CD4-positive, alpha-beta T cell treated with Interferon gamma for 1 hour (primary cell): ENCODE measurements around the gene SFRP4.

Experiments
- DNase-seq: peaks from one replicate; pipeline ENCODE4 v3.0.0-alpha.2; 2020

Gene SFRP4

GRCh38 chr7:37924491-37925041, 7.9 kb upstream of the SFRP4 start:
- no peak for DNase-seq

DNA sequence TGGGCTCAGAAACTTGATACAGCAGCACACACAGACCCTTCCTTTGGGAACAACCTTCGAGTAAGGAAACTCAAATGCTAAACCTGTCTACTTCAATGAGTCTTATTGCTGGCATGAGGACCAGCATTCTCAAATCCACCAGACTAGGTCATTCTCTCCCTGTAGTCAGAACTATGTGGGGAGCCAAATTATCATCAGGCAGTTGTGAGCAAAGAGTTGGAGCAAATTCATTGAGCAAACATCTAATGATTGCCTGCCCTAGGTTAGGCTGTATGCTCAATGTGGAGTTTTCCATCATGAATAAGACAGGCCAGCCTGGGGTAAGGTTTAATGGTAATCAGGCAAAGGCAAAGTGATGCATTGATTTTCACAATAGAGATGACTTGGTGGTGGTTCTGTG, 7.4 kb upstream of the SFRP4 start:
- DNase-seq = no peak

- no peak for DNase-seq
Observed at GRCh38 chr7:37921876-37922275, 5.3 kb upstream of the SFRP4 start.

DNA sequence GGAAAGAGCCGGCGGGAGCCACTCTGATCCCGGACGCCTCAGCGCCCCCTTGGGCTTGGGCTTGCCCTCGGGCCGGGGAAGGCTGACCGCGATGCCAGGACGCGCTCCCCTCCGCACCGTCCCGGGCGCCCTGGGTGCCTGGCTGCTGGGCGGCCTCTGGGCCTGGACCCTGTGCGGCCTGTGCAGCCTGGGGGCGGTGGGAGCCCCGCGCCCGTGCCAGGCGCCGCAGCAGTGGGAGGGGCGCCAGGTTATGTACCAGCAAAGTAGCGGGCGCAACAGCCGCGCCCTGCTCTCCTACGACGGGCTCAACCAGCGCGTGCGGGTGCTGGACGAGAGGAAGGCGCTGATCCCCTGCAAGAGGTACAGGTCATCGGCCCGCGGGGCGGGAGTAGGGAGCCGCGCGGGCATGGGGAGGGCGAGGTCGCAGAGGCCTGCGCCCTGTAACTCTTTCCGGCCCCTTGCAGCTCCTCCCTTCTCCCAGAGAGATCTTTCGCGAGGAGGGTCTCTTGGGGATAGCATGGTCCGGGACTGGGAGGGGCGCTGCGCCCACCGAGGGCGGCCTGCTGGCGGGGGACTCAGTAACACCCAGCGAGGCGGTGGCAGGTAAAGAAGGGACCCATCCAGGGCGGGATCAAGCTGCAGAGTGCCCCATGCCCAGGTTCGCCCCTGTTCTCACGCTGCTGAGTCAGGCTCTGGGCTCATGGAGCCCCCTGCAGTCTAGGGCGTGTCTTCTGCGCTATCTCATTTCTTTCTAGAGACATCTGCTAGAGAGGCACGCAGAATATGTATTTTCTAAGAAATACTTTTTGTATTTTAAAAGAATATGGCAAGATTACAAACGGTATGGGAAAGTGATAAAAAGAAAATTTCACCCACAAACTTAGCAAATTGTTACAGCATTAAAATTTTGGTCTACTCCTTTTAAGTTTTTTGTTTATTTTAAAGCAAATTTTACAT, 4.5 kb upstream of the SFRP4 start:
- DNase-seq = no peak

- DNase-seq = peak; percentile 15
Observed at GRCh38 chr7:37920305-37920848, 3.8 kb upstream of the SFRP4 start, which contains the start of gene EPDR1. Gene EPDR1 (plus strand): TSS chr7:37920640. CDS start chr7:37920940, 300 bp downstream.

DNA sequence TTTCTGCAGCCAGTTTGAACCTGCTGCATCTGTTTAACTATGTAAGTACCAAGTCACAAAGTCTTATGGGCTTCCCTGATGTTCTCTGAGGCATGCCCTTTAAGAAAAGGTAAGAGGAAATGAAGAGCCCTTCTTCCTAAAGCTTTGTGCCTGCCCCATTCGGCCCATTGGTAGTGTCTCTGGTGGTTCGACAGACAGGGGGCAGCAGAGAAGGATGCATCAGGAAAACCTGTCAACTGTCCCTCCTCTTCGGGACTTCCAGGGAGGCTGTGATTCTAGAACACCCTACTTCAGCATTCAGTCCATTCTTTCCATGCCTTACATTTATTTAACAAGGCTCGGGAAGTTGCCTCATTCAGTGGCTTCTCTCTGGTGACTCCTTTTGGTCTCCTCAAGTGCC, 1.9 kb upstream of the SFRP4 start:
- no peak for DNase-seq

GRCh38 chr7:37916017-37916672, 472 bp downstream of the SFRP4 start:
- DNase-seq = no peak

DNA sequence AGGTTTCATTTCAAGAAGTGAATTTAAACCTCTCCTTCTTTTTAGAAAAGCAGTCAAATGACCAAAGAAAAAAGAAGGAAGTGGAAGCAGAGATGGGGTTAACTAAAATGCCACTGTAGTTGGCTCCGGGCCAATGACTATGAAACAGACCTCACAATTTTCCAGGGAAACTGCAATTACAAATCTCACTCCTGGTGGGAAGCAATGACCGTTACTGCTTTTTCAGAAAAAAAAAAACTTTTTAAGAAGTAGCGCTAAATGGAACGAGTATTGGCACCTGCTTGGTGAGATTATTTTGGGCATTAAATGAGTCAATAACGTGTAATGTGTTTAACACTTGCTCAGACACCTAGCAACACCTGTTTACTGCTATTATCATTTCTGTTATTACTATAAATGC, 1.2 kb downstream of the SFRP4 start:
- no peak for DNase-seq

GRCh38 chr7:37912756-37913155, 3.9 kb downstream of the SFRP4 start:
- DNase-seq = no peak

GRCh38 chr7:37908221-37908788, 8.3 kb downstream of the SFRP4 start:
- DNase-seq = no peak

DNA sequence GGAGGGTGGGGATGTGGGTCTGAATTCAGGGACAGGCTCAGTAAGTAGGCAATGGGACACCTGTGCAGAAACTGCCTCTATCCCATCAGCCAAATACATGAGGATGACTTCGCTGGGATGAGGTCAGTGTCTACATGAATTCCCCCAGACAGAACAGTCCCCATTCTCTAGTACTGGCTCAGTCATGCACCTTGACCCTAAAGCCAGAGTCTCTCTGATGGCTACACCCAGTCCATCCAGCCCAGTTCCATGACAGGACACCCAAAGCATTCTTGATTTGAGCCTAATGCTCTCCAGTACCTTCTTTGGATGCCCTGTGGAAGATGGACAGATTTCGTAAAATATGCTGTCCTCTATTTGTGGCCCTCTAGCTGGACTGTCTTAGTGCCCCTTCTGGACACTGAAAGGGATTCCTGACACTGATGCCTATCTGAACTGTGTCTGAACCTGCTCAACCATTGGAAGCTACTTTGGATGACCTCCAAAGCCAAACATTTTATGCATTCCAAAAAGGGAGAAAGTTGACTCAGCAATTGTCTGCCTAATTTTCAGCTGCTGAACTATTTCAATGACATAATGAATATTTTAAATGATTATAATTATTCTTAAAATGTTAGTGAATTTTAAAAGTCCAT, 14.6 kb downstream of the SFRP4 start:
- DNase-seq = no peak

DNA sequence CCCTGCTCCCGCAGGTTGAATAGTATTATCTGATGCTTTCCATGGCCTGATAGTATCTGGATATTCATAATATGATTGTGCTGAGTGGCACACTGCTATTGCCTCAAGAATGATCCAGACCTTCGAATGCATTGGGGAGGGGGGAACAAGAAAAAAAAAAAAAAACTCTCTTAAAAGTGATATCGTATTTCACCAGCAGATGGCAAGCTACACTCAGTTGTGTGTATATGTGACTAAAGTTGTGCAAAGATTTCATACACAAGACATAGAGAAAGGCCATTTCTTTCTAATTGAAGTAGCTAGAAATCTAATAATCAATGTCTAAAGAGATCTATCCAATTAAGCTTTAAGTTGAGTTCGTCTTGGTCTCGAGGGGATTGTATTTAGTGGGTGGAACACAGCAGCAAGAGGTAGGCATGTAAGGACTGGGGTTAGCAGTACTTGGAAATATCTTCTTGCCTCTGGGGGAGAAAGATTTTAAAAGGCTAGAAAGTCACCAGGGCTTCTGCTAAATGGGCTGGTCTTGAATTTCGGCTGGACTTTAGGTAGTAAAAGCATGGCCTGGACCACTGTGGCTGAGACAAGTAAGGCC, 15.3 kb downstream of the SFRP4 start:
- no peak for DNase-seq

DNA sequence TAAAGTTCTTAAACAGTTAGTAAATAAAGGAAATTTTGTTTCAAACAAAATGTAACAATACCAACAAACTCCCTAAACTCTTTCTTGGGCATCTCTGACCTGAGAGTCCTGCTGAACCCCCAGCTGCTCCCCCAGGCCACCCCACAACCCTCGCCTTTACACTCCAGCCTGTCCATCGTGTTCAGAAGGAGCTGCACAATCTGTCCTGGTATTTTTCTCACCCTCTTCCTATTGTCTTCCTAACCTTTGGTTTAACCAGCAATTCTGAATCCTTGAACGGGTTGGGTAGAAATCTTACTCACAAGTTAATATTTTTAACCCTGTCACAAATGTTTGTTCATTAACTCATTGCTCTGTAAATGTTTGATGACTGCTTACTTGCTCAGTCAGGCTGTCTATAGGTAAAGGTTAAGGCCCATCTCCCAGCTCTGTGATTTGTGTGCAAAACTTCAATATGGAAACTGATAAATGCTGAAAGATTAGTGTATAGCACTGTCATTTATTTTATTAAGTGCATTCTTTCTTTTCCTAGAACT, 16.8 kb downstream of the SFRP4 start:
- no peak for DNase-seq

DNA sequence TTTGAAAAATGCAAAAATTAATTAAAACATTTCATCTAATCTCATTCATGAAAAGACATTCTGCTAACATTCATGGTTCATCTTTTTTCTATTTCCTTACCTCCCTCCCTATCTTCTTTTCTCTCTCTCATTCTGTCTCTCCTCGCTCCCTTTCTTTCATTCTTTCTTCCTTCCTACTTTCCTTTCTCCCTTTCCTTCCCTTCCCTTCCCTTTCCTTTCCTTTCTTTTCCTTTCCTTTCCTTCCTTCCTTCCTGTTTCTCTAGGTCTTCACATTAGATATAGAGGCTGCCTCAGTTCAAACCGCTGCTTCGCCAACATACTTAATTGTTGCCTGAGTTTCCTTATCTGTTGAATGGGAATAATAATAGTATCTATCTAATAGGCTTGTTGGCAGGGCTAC, 21.9 kb downstream of the SFRP4 start:
- DNase-seq = no peak

GRCh38 chr7:37893359-37893758, 23.3 kb downstream of the SFRP4 start:
- no peak for DNase-seq

DNA sequence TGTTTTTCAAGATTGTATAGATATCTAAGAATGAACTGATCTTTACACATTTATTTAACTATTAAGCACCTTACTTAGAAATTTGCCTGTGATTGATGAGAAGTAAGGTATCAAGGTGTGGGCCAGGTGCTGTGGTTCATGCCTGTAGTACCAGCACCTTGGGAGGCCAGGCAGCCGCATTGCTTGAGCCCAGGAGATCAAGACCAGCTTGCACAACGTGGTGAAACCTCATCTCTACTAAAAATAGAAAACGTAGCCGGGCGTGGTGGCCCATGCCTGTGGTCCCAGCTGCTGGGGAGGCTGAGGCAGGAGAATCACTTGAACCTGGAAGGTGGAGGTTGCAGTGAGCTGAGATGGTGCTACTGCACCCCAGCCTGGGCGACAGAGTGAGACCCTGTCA, 34.5 kb downstream of the SFRP4 start:
- no peak for DNase-seq
